Naive thymus-derived CD4-positive, alpha-beta T cell (primary cell): ENCODE measurements around the gene PARD6B. TPM values are rescaled to one million over a fixed set of nuclear protein-coding genes. Genes with fewer than 3 reads are reported as not detected.
A peak's percentile ranks its signal among the peaks of the same experiment; 100 is the strongest.

ENCODE experiments used
- ATAC-seq: fragments of 150-1000 bp; cut with Tn5 transposase; 2 replicates; pipeline ENCODE4 v1.10.0; 2021; ENCODE audit warnings: mild to moderate bottlenecking, moderate library complexity
- CTCF ChIA-PET: fragments of 350-600 bp; sonication (Branson Sonifier 250); formaldehyde crosslinking; loops from one replicate; lab custom pipeline; 2021; ENCODE audit warnings: antibody characterized with exemption; lab: Charles Lee
- POLR2A ChIA-PET: fragments of 350-600 bp; sonication (Branson Sonifier 250); formaldehyde crosslinking; loops from one replicate; lab custom pipeline; 2021; ENCODE audit warnings: antibody characterized with exemption, inconsistent platforms; lab: Charles Lee
- DNase-seq, 9 donors: peaks; one replicate each; pipeline versions ENCODE4 v3.0.0 to v3.0.0-alpha.2; 2020 to 2022; ENCODE audit warnings: mixed read lengths in 1 of 9
- H3K27ac ChIP-seq: one replicate; pipeline ENCODE4 v1.7.0; 2013; ENCODE audit warnings: mild to moderate bottlenecking, low read depth, low read length, moderate library complexity
- H3K27me3 ChIP-seq, 2 donors: one replicate each; pipeline ENCODE4 v1.7.0; 2013; ENCODE audit warnings: low read length in 2 of 2, mild to moderate bottlenecking in 2 of 2, moderate library complexity in 2 of 2; ENCODE audit not compliant: control insufficient read depth in 2 of 2, insufficient read depth in 2 of 2
- H3K36me3 ChIP-seq, 3 experiments: 1 replicate in 2 of 3; 2 replicates in 1 of 3; pipeline ENCODE4 v1.7.0; 2013; ENCODE audit warnings: low read length in 3 of 3, mild to moderate bottlenecking in 3 of 3, moderate library complexity in 1 of 3; ENCODE audit not compliant: insufficient read depth in 3 of 3, control insufficient read depth in 2 of 3
- H3K4me1 ChIP-seq, 2 donors: one replicate each; pipeline ENCODE4 v1.7.0; 2013; ENCODE audit warnings: low read length in 2 of 2, mild to moderate bottlenecking in 2 of 2, moderate library complexity in 1 of 2; ENCODE audit not compliant: control insufficient read depth in 2 of 2, insufficient read depth in 2 of 2
- H3K4me3 ChIP-seq: 2 replicates; pipeline ENCODE4 v1.7.0; 2013; ENCODE audit warnings: mild to moderate bottlenecking, low read length
- H3K9me3 ChIP-seq, 3 experiments: 1 replicate in 2 of 3; 2 replicates in 1 of 3; pipeline ENCODE4 v1.7.0; 2013; ENCODE audit warnings: low read length in 3 of 3; ENCODE audit not compliant: control insufficient read depth in 2 of 3
- H3K27ac Mint-ChIP-seq, 9 donors: one replicate each; pipeline ENCODE4 v1.8.0; 2020 to 2022; ENCODE audit warnings: mixed read lengths in 9 of 9, mild to moderate bottlenecking in 8 of 9, moderate library complexity in 5 of 9, inconsistent platforms in 2 of 9
- H3K27me3 Mint-ChIP-seq, 5 donors: one replicate each; pipeline ENCODE4 v1.8.0; 2021 to 2022; ENCODE audit warnings: mixed read lengths in 5 of 5, mild to moderate bottlenecking in 1 of 5
- H3K36me3 Mint-ChIP-seq, 5 donors: one replicate each; pipeline ENCODE4 v1.8.0; 2020 to 2022; ENCODE audit warnings: mixed read lengths in 5 of 5, mild to moderate bottlenecking in 3 of 5, inconsistent platforms in 1 of 5
- H3K4me1 Mint-ChIP-seq, 7 donors: one replicate each; pipeline ENCODE4 v1.8.0; 2020 to 2022; ENCODE audit warnings: mixed read lengths in 7 of 7, mild to moderate bottlenecking in 3 of 7, inconsistent platforms in 1 of 7
- H3K4me3 Mint-ChIP-seq, 10 donors: one replicate each; pipeline ENCODE4 v1.8.0; 2020 to 2022; ENCODE audit warnings: mild to moderate bottlenecking in 10 of 10, mixed read lengths in 10 of 10, moderate library complexity in 6 of 10, inconsistent platforms in 2 of 10
- H3K9me3 Mint-ChIP-seq, 11 donors: one replicate each; pipeline ENCODE4 v1.8.0; 2020 to 2022; ENCODE audit warnings: mixed read lengths in 11 of 11, mild to moderate bottlenecking in 4 of 11, inconsistent platforms in 1 of 11, moderate library complexity in 1 of 11
- intact Hi-C, 2 donors: fragments of 100-400 bp; cut with micrococcal nuclease; formaldehyde crosslinking; loops; one replicate each; pipeline ENCODE4 v1.15.1; 2023
- polyA plus RNA-seq, 2 donors: library from polyadenylated mRNA; unstranded; fragments of 300-500 nt; fragmentation: Illumina TruSeq; gene quantifications; one replicate each; pipeline ENCODE4 v1.2.3, GENCODE V29; 2021
- total RNA-seq, 6 experiments: library from RNA in 5 of 6; stranded (reverse) in 5 of 6; gene quantifications; 1 replicate in 5 of 6; 2 replicates in 1 of 6; pipeline ENCODE4 v1.2.3 and lab custom pipeline; 2021 to 2026

The PARD6B gene
- total and polyA plus RNA-seq, 7 experiments from 2014 or later: 0.60 to 10.8 (median 5.5) TPM

GRCh38 chr20:50722424-50723155, 8.8 kb upstream of the PARD6B start:
- peak overlapping the region in 1 of 9 donors; percentile 48 for H3K27ac Mint-ChIP-seq
- H3K4me3 ChIP-seq: no peak overlapping the region
- no peak overlapping the region for H3K27ac ChIP-seq
- H3K4me3 Mint-ChIP-seq: no peak overlapping the region
- H3K36me3 Mint-ChIP-seq: no peaks in the 10 kb centered on the region
- CTCF ChIA-PET: no interaction called here
- no peaks in the 10 kb centered on the region for H3K36me3 ChIP-seq
- peaks cover 0 to 4% (median 0%) of the 10 kb centered on the region in 5 donors for H3K27me3 Mint-ChIP-seq
- ATAC-seq (no peak), DNase-seq (no peak)
- no peaks in the 10 kb centered on the region for H3K9me3 ChIP-seq
- POLR2A ChIA-PET: no interaction called here
- H3K27me3 ChIP-seq: no peaks in the 10 kb centered on the region
- no peaks in the 10 kb centered on the region for H3K4me1 Mint-ChIP-seq
- no peaks in the 10 kb centered on the region for H3K4me1 ChIP-seq
- intact Hi-C loops: no loop called here
- H3K9me3 Mint-ChIP-seq: no peaks in the 10 kb centered on the region

DNA sequence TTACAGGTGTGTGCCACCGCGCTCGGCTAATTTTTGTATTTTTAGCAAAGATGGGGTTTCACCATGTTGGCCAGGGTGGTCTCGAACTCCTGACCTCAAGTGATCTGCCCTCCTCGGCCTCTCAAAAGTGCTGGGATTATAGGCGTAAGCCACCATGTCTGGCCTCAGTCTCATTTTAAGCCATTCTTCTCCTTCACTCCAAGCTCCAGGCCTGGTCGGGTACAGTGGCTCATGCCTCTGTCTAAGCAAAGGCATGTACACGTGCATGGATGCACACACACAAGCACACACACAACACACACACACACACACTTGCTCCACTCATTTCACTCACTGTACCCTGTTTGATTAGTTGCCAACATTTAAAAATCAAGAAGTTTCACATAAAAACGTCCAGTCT, 7.7 kb upstream of the PARD6B start:
- POLR2A ChIA-PET: no interaction called here
- Mint-ChIP-seq H3K4me3 (no peak overlapping the region), H3K27ac (no peak overlapping the region), H3K4me1 (no peaks in the 10 kb centered on the region), H3K36me3 (no peaks in the 10 kb centered on the region), H3K9me3 (no peaks in the 10 kb centered on the region), H3K27me3 (no peaks in the 10 kb centered on the region)
- Histone ChIP-seq H3K27me3 (no peaks in the 10 kb centered on the region), H3K36me3 (no peaks in the 10 kb centered on the region), H3K4me3 (no peak overlapping the region), H3K4me1 (no peaks in the 10 kb centered on the region), H3K9me3 (no peaks in the 10 kb centered on the region), H3K27ac (no peak overlapping the region)
- CTCF ChIA-PET: no interaction called here
- no peak for ATAC-seq
- intact Hi-C loops: no loop called here
- DNase-seq: no peak

DNA sequence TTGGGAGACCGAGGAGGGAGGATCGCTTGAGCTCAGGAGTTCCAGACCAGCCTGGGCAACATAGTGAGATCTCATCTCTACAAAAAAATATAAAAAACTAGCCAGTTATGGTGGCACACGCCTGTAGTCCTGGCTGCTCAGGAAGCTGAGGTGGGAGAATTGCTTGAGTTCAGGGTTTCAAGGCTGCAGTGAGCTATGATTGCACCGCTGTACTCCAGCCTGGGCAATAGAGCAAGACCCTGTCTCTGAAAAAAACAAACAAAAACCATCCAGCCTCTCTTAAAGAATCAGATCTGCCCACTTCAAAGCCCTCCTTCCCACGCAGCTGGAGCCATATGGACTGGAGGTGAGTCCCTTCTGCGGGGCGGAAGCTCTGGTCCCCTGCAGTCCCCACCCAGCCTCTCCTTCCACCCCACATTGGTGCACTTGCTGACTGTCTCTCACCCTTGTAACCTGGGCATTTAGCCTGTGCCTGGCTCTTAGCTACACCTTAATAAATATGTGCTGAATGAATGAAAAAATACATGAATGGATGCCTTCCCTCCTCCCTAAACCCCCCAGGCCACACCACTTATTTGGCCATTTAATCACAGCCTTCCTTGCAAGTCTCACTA, 7.2 kb upstream of the PARD6B start:
- intact Hi-C loops: no loop called here
- H3K4me3 Mint-ChIP-seq: no peak overlapping the region
- Histone ChIP-seq H3K9me3 (no peaks in the 10 kb centered on the region), H3K4me3 (no peak overlapping the region), H3K27ac (no peak overlapping the region), H3K27me3 (no peaks in the 10 kb centered on the region), H3K4me1 (no peaks in the 10 kb centered on the region), H3K36me3 (no peaks in the 10 kb centered on the region)
- CTCF ChIA-PET: no interaction called here
- no peaks in the 10 kb centered on the region for H3K9me3 Mint-ChIP-seq
- ATAC-seq (no peak), DNase-seq (no peak)
- H3K4me1 Mint-ChIP-seq: no peaks in the 10 kb centered on the region
- POLR2A ChIA-PET: no interaction called here
- H3K27me3 Mint-ChIP-seq: no peaks in the 10 kb centered on the region
- H3K36me3 Mint-ChIP-seq: no peaks in the 10 kb centered on the region
- no peak overlapping the region for H3K27ac Mint-ChIP-seq

DNA sequence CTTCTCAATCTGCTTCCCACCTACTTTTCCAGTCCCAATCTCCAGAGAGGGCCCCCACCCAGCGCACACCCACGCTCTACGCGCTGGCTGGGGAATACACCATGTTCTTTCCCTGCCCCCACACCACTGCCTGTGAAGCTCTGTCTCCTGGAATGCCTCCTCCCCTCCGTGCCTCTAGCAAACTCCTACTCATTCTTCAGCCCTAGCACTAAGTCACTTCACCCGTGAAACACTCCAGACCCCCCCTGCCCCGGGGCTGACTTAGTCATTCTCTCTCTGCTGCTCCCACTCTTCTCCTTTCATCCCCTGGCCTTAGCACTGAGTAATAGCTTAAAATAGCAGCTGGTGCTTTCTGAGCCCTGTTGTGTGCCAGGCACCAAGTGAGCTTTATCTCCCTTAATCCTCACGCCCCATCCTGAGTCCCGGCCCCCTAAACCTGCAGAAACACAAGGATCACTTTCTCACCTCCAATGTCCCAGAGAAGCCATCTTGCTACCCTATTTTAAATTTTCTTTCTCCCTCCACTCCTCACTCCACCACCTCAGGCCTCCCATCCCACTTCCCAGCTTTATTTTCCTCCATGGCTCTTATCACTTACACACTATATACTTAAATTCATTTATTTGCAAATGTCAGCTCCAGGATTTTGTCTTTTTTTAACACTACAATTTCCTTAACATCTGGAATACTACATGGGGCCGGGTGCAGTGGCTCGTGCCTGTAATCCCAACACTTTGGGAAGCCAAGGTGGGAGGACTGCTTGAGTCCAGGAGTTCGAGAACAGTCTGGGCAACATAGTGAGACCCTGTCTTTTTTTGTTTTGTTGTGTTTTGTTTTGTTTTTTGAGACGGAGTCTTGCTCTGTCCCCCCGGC, 6.3 kb upstream of the PARD6B start:
- H3K27ac ChIP-seq: no peak overlapping the region
- H3K36me3 ChIP-seq: no peaks in the 10 kb centered on the region
- Mint-ChIP-seq H3K4me3 (no peak overlapping the region), H3K9me3 (no peaks in the 10 kb centered on the region), H3K27me3 (no peaks in the 10 kb centered on the region), H3K27ac (no peak overlapping the region), H3K4me1 (peaks cover 0 to under 1% (median 0%) of the 10 kb centered on the region in 7 donors), H3K36me3 (no peaks in the 10 kb centered on the region)
- no peaks in the 10 kb centered on the region for H3K4me1 ChIP-seq
- intact Hi-C loops: no loop called here
- H3K4me3 ChIP-seq: no peak overlapping the region
- no peaks in the 10 kb centered on the region for H3K27me3 ChIP-seq
- POLR2A ChIA-PET: interaction anchor here (0.7 to 0.8 kb wide), 2 partner anchors 69 to 525 kb away, joined by 3 to 4 read pairs; no protein-coding TSS in a partner anchor
- CTCF ChIA-PET: no interaction called here
- DNase-seq (peak in 1 of 9 donors; percentile 76), ATAC-seq (no peak)
- no peaks in the 10 kb centered on the region for H3K9me3 ChIP-seq

DNA sequence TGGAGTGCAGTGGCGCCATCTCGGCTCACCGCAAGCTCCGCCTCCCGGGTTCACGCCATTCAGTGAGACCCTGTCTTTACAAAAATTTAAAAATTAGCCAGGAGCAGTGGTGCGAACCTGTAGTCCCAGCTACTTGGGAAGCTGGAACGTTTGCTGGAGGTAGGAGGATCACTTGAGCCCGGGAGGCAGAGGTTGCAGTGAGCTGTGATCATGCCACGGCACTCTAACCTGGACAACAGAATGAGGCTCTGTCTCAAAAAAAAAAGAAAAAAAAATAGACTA, 5.7 kb upstream of the PARD6B start:
- ATAC-seq (no peak), DNase-seq (no peak)
- H3K9me3 ChIP-seq: no peaks in the 10 kb centered on the region
- CTCF ChIA-PET: no interaction called here
- H3K36me3 ChIP-seq: no peaks in the 10 kb centered on the region
- H3K27me3 Mint-ChIP-seq: no peaks in the 10 kb centered on the region
- H3K9me3 Mint-ChIP-seq: no peaks in the 10 kb centered on the region
- H3K4me1 Mint-ChIP-seq: peaks cover 0 to 6% (median 5%) of the 10 kb centered on the region in 7 donors
- H3K27me3 ChIP-seq: no peaks in the 10 kb centered on the region
- intact Hi-C loops: no loop called here
- peaks cover 0 to 4% of the 10 kb centered on the region in 2 donors for H3K4me1 ChIP-seq
- no peaks in the 10 kb centered on the region for H3K36me3 Mint-ChIP-seq
- H3K27ac Mint-ChIP-seq: no peak overlapping the region
- POLR2A ChIA-PET: interaction anchor here (0.7 to 0.8 kb wide), 2 partner anchors 68 to 526 kb away, joined by 3 to 4 read pairs; no protein-coding TSS in a partner anchor
- no peak overlapping the region for H3K4me3 Mint-ChIP-seq
- no peak overlapping the region for H3K4me3 ChIP-seq
- no peak overlapping the region for H3K27ac ChIP-seq

- Mint-ChIP-seq H3K36me3 (no peaks in the 10 kb centered on the region), H3K9me3 (no peaks in the 10 kb centered on the region), H3K4me3 (no peak overlapping the region), H3K4me1 (peaks cover 0 to 10% (median 6%) of the 10 kb centered on the region in 7 donors), H3K27me3 (peaks cover 0 to 3% (median 0%) of the 10 kb centered on the region in 5 donors), H3K27ac (no peak overlapping the region)
- no peaks in the 10 kb centered on the region for H3K9me3 ChIP-seq
- H3K27me3 ChIP-seq: no peaks in the 10 kb centered on the region
- H3K4me3 ChIP-seq: no peak overlapping the region
- CTCF ChIA-PET: no interaction called here
- H3K36me3 ChIP-seq: no peaks in the 10 kb centered on the region
- H3K4me1 ChIP-seq: peaks cover 3 to 7% of the 10 kb centered on the region in 2 donors
- no peak for DNase-seq
- ATAC-seq: no peak
- intact Hi-C loops: no loop called here
- no peak overlapping the region for H3K27ac ChIP-seq
- POLR2A ChIA-PET: interaction anchor here (1.2 kb wide), 1 partner anchor 67 kb away, joined by 3 read pairs; no protein-coding TSS in a partner anchor
Measured at GRCh38 chr20:50726955-50727791, 4.2 kb upstream of the PARD6B start.
